Fibroblast of skin of abdomen (primary cell): ENCODE results near the gene EIF1B.

ENCODE experiments used
- DNase-seq: peaks from one replicate; pipeline ENCODE4 v3.0.0-alpha.2; 2013

Gene EIF1B

DNA sequence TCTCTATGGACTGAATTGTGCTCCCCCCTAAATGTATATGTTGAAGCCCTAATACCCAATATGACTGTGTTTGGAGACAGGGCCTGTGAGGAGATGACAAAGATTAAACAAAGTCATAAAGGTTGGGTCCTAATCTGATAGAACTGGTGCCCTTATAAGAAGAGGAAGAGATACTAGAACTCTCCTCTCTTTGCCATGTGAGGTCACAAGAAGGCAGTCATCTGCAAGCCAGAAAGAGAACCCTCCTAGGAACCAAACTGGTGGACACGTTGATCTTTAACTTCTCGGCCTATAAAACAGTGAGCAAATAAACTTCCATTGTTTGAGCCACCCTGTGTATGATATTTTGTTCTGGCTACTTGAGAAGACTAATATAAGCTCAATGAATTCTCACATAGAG, 45.9 kb downstream of the EIF1B start:
- no peak for DNase-seq

DNA sequence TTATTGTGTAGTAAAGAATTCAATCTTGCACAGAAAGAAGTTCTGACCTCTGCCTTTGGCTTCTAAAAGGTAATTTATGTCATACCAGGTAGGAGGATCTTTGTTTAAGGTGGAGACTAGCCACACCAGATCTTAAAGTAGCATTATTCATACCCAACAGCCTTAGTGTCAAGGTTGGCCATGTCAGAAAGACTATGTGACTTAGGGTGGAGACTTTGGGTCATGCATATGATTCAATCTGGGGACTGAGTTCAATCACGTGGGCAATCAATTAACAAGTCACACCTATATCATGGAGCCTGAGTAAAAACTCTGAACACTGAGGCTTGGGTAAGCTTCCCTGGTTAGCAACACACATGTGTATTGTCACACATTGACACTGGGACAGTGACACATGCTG, 48.9 kb downstream of the EIF1B start:
- DNase-seq: no peak
